Measurements from ENCODE around the gene CIRBP.

Gene CIRBP

GRCh38 chr19:1269065-1269477 is at the start of gene CIRBP:
CIRBP (plus strand) TSS chr19:1269332; CDS start chr19:1270934, 1,602 bp downstream.
- peak; percentile 100 for DNase-seq

GRCh38 chr19:1219786-1220476 is 49.2 kb upstream of the CIRBP start:
- DNase-seq, result no peak

GRCh38 chr19:1220477-1220930 is 48.6 kb upstream of the CIRBP start:
- DNase-seq, result no peak

GRCh38 chr19:1220976-1221903 is 47.9 kb upstream of the CIRBP start:
- no peak for DNase-seq

- no peak for DNase-seq
Measured at GRCh38 chr19:1221904-1222255, 47.3 kb upstream of the CIRBP start.

- no peak for DNase-seq
Measured at GRCh38 chr19:1222394-1222793, 46.7 kb upstream of the CIRBP start.

GRCh38 chr19:1223018-1223855 is 45.9 kb upstream of the CIRBP start:
- peak; percentile 52 for DNase-seq

GRCh38 chr19:1224047-1224825 is 44.9 kb upstream of the CIRBP start:
- no peak for DNase-seq

- DNase-seq, result no peak
Measured at GRCh38 chr19:1224847-1225246, 44.3 kb upstream of the CIRBP start.

GRCh38 chr19:1225440-1226226 is 43.5 kb upstream of the CIRBP start:
- no peak for DNase-seq

GRCh38 chr19:1226227-1226518 is 43.0 kb upstream of the CIRBP start:
- no peak for DNase-seq

GRCh38 chr19:1226522-1227303 is 42.4 kb upstream of the CIRBP start:
- DNase-seq, result no peak

- no peak for DNase-seq
Measured at GRCh38 chr19:1227304-1228054, 41.7 kb upstream of the CIRBP start.

GRCh38 chr19:1228161-1228957 is 40.8 kb upstream of the CIRBP start:
- no peak for DNase-seq

- DNase-seq, result no peak
Measured at GRCh38 chr19:1229056-1229923, 39.8 kb upstream of the CIRBP start.

GRCh38 chr19:1229924-1230782 is 39.0 kb upstream of the CIRBP start:
- DNase-seq, result no peak
